Inflammatory macrophage (primary cell): ENCODE measurements around the gene CD244.
A peak's percentile ranks its signal among the peaks of the same experiment; 100 is the strongest.

Source experiments
- DNase-seq, 2 donors: peaks; one replicate each; pipeline ENCODE4 v3.0.0-alpha.2; 2020 to 2022

CD244 gene

DNA sequence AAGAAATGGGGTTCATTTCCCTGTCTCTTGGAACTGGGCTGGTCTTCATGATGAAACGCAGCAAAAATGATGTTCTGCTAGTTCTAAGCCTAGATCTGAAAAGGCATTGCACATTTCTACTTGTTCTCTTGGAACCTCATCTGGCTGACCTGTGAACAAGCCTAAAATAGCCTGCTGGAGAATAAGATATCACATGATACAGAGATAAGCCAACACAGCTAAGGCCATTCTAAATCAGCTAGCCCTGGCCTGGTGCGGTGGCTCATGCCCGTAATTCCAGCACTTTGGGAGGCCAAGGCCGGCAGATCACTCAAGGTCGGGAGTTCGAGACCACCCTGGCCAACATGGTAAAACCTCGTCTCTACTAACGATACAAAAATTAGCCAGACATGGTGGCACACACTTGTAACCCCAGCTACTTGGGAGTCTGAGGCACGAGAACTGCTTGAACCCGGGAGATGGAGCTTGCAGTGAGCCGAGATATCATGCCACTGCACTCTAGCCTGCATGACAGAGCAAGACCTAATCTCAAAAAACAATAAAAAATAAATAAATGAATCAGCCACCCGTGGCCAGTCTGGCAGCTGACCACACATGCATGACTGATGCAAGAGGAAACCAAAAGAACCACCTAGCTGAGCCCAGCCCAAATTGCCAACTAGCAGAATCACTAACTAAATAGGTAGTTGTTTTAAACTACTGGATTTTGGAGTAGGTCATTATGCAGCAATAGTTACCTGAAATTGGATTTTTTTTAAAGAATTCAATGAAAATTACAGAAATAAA lies 18.0 kb downstream of the CD244 start:
- no peak for DNase-seq

DNA sequence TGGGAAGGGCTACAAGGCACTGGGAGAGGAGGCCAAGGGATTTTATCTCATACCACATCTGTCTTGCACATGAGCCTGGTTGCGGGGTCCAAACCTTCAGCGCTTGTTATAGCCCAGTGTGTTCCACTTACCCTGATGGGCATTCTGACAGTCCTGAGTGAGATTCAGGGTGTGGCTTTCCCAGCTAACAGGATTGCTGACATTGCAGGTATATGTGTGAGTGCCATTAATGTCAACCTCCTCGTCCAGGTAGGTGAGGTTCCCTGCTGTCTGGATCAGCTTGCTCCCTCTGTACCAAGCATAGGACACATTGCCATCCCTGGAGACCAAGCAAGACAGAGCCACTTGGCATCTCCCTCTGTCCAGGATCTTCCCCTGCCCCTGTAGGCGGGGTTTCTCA lies 21.6 kb downstream of the CD244 start:
- DNase-seq: no peak

- no peak for DNase-seq
These were observed 22.9 kb downstream of the CD244 start for GRCh38 chr1:160839746-160840145.

GRCh38 chr1:160838888-160839287 lies 23.8 kb downstream of the CD244 start:
- no peak for DNase-seq

- no peak for DNase-seq
These were observed 25.0 kb downstream of the CD244 start for GRCh38 chr1:160837558-160838205.

DNA sequence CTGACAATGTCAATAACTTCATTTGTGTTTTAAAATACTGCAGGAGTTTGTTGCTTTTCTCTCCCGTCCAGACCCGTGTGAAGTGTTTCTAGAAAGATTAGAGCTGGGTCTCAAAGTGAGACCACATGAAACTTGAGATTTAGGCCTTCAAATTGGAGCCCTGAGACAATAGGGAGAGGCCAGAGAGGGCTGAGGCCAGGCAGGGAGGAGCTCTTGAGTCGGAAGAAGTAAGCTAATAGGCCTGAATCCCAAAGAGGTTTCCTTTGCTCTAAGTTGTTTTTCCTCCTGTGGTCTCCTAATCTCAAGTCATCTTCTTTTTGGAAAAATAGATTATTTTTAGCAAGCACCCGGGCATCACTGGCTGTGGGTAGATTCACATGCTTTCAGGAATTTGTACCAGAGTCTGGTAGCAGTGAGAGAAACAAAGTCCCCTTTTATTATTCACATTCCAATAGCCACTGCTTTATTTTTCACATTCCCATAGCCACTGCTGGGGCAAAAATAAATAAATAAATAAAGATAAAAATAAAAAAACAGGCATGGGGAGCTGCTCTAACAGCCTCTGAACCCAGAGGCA lies 25.6 kb downstream of the CD244 start:
- DNase-seq: no peak

- peak; percentile 61 for DNase-seq
These were observed 26.1 kb downstream of the CD244 start for GRCh38 chr1:160836561-160836960.

- DNase-seq: no peak
These were observed 26.9 kb downstream of the CD244 start for GRCh38 chr1:160835751-160836150.

DNA sequence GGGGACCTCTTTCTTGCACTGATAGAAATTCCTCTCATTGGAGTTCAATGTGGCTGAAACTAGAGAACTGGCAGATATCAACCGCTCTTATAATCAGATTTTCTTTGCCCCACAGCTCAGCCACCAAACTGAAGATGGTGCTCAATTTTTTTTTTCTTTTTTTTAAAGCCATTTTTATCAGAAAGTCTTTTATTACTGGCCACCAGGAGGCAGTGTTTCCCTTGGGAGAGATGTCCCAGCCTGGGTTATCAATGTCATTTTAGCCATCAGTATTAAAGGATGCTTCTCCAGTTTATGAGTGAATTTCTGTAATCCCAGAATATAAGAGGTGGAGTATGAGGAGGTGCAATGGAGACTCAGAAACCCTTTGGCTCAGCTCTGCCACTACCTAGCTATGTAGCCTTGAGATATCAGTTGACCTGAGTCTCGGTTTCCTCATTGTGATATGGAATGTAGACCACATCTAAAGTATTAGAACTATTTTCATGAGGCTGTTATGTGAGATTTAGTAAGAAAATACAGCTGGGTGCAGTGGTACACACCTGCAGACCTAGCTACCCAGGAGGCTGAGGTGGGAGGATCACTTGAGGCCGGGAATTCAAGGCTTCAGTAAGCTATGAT lies 27.6 kb downstream of the CD244 start:
- DNase-seq: peak; percentile 60 to 65

DNA sequence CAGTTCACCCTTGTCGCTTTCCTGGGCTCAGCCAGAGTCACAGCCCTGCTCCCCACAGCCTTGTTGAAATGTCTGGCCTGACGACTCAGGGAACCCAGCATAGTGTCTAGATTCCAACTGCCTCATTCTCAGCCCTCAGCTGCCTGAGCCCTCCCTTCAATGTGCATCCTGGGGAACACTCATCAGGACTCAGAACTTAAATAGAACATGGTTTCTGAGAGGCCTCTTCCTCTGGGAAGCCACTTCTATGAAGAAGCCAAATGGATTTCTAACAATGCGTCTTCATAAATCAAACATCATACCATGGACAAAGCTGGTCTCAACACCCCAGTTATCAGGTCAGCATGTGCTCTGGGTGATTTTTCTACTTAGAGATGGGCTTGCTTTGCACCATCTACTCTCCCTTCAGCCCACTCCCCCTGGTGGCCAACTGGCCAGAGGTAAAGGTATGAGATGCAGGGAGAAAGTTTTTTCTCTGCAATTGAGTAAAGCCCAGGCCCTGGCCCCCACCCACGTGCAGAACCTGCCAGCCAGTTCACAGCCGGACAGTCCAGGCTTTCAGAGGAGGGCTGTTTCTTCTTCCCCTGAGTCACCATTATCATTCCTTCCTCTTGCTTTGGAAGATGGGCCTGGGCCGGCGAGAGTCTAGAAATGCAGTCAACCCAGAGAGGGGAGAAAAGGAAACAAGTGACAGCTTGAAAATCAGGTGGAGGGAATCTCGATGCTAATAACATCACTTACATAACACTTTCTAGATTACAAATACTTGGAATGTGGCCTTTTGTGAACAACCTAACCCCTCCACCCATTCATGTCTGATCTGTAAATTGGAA lies 32.1 kb downstream of the CD244 start:
- peak; percentile 46 to 54 for DNase-seq

GRCh38 chr1:160829766-160830165 lies 32.9 kb downstream of the CD244 start:
- DNase-seq: no peak

- peak; percentile 76 to 93 for DNase-seq
These were observed 35.3 kb downstream of the CD244 start for GRCh38 chr1:160827418-160827817.

- DNase-seq: no peak
These were observed 36.1 kb downstream of the CD244 start for GRCh38 chr1:160826546-160826945.

- DNase-seq: no peak
These were observed 39.4 kb downstream of the CD244 start for GRCh38 chr1:160823296-160823695.

- DNase-seq: no peak
These were observed 41.1 kb downstream of the CD244 start for GRCh38 chr1:160821627-160822026.

DNA sequence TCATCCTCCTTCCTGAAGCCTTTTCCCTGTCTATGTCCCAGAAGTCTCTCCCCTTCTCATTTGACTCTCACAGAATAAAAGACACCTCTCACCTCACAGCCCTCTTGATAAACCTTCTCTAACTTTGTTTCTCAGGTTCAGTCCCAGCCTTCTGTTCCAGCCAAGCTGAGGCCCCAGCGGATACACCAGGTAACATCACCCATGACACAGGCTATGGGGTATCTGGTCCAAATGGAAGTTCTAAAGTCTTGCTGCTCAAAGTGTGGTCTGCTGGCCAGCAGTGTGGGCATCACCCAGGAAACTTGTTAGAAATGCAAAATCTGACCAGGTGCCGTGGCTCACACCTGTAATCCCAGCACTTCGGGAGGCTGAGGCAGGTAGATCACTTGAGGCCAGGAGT lies 43.5 kb downstream of the CD244 start:
- no peak for DNase-seq

DNA sequence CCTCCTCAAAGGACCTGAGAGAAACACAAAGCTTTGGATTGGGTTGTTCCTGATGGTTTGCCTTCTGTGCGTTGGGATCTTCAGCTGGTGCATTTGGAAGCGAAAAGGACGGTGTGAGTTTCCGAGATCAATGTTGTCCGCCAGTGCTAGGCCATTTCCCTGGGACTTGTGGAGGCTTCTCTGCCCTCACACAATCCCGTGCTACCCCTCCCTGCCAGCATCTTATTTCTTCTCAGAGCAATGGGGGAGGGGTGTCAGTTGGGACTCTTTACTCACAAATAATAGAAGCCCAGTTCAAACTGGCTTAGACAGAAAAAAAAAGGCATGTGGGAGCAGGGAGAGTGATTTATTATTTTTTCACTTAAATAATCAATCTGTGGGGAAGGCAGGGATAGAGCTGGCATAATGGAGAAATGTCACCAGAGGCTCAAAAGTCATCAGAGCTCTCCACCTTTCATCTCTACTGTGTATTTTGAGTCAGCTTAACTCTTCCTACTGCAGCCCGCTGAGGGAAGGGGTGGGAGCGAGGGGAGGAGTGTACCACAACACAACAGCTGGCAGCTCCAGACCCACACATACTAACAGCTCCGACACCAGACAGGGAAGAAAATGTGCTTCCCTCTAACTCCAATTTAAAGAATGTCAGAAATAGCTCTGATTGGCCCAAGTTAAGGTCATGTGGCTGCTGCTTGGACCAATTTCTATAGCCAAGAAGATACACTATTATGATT lies 44.3 kb downstream of the CD244 start:
- DNase-seq: no peak

- no peak for DNase-seq
These were observed 47.8 kb downstream of the CD244 start for GRCh38 chr1:160814856-160815255.

DNA sequence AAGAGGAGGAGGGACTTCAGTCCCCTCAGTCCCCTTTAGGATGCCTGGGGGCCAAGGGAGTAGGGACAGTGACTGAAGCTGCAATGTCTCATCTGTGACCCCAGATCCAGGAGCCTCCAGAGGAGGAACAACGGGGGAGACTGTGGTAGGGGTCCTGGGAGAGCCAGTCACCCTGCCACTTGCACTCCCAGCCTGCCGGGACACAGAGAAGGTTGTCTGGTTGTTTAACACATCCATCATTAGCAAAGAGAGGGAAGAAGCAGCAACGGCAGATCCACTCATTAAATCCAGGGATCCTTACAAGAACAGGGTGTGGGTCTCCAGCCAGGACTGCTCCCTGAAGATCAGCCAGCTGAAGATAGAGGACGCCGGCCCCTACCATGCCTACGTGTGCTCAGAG lies 48.4 kb downstream of the CD244 start:
- DNase-seq: no peak

DNA sequence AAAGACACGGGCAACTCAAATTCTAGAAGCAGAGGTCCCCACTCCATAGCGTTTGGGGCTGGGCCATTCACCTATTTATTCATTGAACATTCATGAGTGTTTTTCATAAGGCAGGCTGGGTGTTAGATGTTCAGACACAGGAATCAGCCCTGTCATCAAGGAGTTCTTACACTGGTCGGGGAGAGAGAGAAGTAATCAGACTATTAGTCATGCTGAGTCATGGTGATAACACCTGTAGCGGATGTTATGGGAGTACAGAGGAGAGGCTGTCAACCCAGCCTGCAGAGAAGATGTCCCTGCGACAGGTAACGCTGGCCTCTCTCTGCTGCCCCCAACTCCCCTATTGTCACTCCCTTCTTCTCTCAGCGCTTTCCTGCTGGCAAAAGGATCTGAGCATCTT lies 49.5 kb downstream of the CD244 start:
- no peak for DNase-seq

GRCh38 chr1:160811147-160811546 lies 51.5 kb downstream of the CD244 start:
- DNase-seq: no peak

- no peak for DNase-seq
These were observed 52.2 kb downstream of the CD244 start for GRCh38 chr1:160810486-160810885.
